K562 (cell line): ENCODE measurements around the gene ITPR2.

Experiments used
- KLF1 ChIP-seq: fragments of 450-650 bp; IDR thresholded peaks from 2 replicates; pipeline ENCODE4 v1.6.1; 2016; ENCODE audit warnings: missing genetic modification characterization, missing compliant biosample characterization
- ZNF280B ChIP-seq: fragments of 250-450 bp; sonication (Bioruptor Pico); IDR thresholded peaks from 2 replicates; pipeline ENCODE4 v1.5.1; 2021; ENCODE audit warnings: mild to moderate bottlenecking

- no peak for TF ChIP-seq KLF1 (tag)
- TF ChIP-seq ZNF280B (CRISPR knock-in tag) = no peak
Measured at GRCh38 chr12:26721800-26722199, 111.2 kb downstream of the ITPR2 start.
